Omental fat pad (tissue), 4 donors: ENCODE results near the gene DLD. TPM values are rescaled to one million over a fixed set of nuclear protein-coding genes. Genes with fewer than 3 reads are reported as not detected.
A peak's percentile ranks its signal among the peaks of the same experiment; 100 is the strongest.
"Not testable (repeated sequence)": the region's sequence is repeated elsewhere in the genome, so short reads cannot be mapped to it uniquely, and the experiment has no call there.

ENCODE experiments used
- ATAC-seq: fragments of 150-250 bp; one replicate; pipeline ENCODE4 v1.9.1; 2016; ENCODE audit warnings: mild to moderate bottlenecking, moderate library complexity; ENCODE audit not compliant: low FRiP score
- DNase-seq: peaks from one replicate; pipeline ENCODE4 v3.0.0-alpha.2; 2019; ENCODE audit warnings: low spot score
- total RNA-seq, 4 donors: library from RNA; depleted of rRNA; stranded (reverse); fragments of >200 nt; gene quantifications; one replicate each; pipeline ENCODE4 v1.1.0, GENCODE V29; 2016
- TF ChIP-seq, protein P1 (sequence below), 3 donors: fragments of 450-650 bp; IDR thresholded peaks; one replicate each; pipeline ENCODE4 v1.5.1; 2016 to 2017; ENCODE audit warnings: antibody characterized with exemption in 3 of 3, mild to moderate bottlenecking in 3 of 3, moderate library complexity in 2 of 3

The DLD gene
- total RNA-seq, 4 donors from 2014 or later = 46.0 to 112 (median 59.2) TPM

DNA sequence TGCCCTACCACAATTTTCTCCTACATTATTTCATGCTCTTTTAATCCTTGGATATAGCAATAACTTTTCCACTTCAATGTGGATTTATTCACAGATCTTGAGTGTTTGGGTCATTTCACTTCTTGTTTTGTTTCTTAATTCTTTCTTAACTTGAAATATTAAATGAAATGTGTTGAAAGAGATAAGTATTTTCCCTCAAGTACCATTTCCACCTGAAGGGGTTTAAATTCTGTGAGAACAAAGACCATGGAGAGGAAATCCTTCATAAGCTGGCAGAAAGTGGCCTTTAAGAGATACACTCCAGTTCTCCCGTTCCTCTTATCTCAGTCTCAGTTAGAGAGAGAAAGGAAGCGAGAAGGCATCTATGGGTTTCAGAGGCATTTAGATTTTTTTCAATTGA, 14.1 kb upstream of the DLD start:
- ATAC-seq (no peak), DNase-seq (no peak)
- TF ChIP-seq, protein P1, sequence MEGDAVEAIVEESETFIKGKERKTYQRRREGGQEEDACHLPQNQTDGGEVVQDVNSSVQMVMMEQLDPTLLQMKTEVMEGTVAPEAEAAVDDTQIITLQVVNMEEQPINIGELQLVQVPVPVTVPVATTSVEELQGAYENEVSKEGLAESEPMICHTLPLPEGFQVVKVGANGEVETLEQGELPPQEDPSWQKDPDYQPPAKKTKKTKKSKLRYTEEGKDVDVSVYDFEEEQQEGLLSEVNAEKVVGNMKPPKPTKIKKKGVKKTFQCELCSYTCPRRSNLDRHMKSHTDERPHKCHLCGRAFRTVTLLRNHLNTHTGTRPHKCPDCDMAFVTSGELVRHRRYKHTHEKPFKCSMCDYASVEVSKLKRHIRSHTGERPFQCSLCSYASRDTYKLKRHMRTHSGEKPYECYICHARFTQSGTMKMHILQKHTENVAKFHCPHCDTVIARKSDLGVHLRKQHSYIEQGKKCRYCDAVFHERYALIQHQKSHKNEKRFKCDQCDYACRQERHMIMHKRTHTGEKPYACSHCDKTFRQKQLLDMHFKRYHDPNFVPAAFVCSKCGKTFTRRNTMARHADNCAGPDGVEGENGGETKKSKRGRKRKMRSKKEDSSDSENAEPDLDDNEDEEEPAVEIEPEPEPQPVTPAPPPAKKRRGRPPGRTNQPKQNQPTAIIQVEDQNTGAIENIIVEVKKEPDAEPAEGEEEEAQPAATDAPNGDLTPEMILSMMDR (IDR thresholded peaks at IDR 0.05) = no peak

DNA sequence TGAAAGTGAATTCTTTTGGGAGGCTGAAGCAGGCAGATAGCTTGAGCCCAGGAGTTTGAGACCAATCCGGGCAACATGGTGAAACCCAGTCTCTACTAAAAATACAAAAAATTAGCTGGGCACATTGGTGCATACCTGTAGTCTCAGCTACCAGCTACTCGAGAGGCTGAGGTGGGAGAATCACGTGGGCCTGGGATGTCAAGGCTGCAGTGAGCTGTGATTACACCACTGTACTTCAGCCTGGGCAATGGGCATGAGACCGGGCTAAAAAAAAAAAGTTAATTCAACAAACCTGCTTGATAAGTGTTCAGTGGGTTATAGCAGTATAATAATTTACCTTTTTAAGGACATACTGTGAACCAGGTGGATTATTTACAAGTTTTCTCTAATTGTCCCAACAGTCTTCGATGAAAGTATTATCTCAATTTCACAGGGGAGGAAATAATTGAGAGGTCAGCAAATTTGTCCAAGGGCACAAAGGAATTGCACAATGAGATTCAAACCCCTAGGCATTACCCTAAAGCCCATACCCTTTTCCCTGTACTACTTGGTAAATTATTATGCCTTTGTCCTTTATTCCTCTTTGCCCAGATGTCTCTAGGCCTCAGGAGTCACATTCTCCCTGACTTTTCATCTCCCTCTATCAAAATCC, 13.1 kb upstream of the DLD start:
- TF ChIP-seq, protein P1 (IDR thresholded peaks at IDR 0.05) = no peak
- no peak for DNase-seq
- ATAC-seq = no peak

GRCh38 chr7:107878636-107879035, 12.3 kb upstream of the DLD start:
- TF ChIP-seq, protein P1 (IDR thresholded peaks at IDR 0.05) = no peak
- DNase-seq (no peak), ATAC-seq (no peak)

DNA sequence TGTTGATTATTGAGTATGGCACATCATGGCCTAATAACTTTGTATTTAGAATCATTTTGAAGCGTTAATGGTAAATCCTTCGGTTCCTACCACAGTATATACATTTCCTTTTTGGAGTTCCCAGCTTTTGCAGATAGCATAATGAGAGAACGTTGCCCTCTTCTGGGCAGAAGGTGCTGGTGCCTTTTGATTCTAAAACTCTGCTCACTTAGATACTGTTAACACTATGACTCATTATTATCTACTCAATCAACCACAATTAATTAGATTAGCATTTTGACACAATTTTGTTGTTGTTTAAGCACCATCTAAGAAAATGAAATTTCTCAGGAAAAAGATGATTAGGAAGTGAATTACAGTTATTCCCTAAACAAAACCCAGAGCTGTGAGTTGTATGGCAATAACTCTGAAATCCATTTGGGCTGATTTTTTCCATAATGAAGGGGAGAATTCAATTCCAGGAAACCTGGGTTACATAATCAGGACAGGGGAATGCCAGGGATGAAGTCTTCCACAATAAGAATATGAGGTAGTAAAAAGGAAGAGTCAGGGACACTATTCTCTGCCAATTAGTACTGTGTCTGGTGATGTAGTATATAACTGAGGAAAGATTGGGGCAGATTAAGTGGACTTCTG, 11.5 kb upstream of the DLD start:
- ATAC-seq (peak; percentile 75), DNase-seq (no peak)
- TF ChIP-seq, protein P1 (IDR thresholded peaks at IDR 0.05) = peak in 2 of 3 donors; percentile 16 to 25

DNA sequence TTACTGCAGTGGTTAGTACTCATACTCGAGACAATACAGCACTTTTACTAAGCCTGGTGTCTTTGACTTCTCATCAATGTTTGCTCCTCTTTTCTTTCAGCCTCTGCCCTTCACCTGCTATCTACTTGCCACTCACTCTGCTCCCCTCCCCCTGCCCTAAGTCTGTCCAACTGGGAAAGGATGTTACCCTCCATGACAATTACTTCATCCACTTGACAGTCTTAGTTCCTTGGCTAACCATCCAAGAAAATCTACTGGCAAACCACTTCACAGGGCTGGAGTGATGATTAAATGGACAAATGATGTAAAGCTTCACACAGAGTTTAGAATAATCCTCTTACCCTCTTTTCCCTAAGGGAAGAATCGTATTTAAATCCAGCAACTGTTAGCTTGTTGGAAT, 8.2 kb upstream of the DLD start:
- TF ChIP-seq, protein P1 (IDR thresholded peaks at IDR 0.05) = no peak
- DNase-seq = no peak
- ATAC-seq = no peak

- ATAC-seq = no peak
- TF ChIP-seq, protein P1 (IDR thresholded peaks at IDR 0.05) = no peak
- DNase-seq = no peak
Observed at GRCh38 chr7:107884066-107884818, 6.7 kb upstream of the DLD start.

GRCh38 chr7:107887827-107888226, 3.2 kb upstream of the DLD start:
- not testable (repeated sequence) for DNase-seq, ATAC-seq
